Upper lobe of left lung (tissue), 6 donors: ENCODE measurements around the gene SPTB. TPM values are rescaled to one million over a fixed set of nuclear protein-coding genes. Genes with fewer than 3 reads are reported as not detected.

ENCODE experiments used
- ATAC-seq, 2 donors: fragments of 200-7000 bp; cut with Tn5 transposase; one replicate each; pipeline ENCODE4 v1.9.1; 2022; ENCODE audit warnings: mild to moderate bottlenecking in 2 of 2, moderate library complexity in 2 of 2; ENCODE audit not compliant: low FRiP score in 2 of 2
- DNase-seq, 2 donors: peaks; one replicate each; pipeline ENCODE4 v3.0.0-alpha.2; 2019 to 2020
- H3K27ac ChIP-seq, 4 donors: fragments of 200-600 bp; sonication (generic); one replicate each; pipeline ENCODE4 v1.5.1; 2016 to 2019
- H3K27me3 ChIP-seq, 4 donors: fragments of 200-600 bp; sonication (generic); one replicate each; pipeline ENCODE4 v1.5.1; 2017 to 2019
- H3K36me3 ChIP-seq, 4 donors: fragments of 200-600 bp; sonication (generic); one replicate each; pipeline ENCODE4 v1.5.1; 2016 to 2019
- H3K4me1 ChIP-seq, 4 donors: fragments of 200-600 bp; sonication (generic); one replicate each; pipeline ENCODE4 v1.5.1; 2018 to 2019
- H3K4me3 ChIP-seq, 4 donors: fragments of 200-600 bp; sonication (generic); one replicate each; pipeline ENCODE4 v1.5.1; 2017 to 2019; ENCODE audit warnings: mild to moderate bottlenecking in 2 of 4, moderate library complexity in 1 of 4
- H3K9me3 ChIP-seq, 4 donors: fragments of 200-600 bp; sonication (generic); one replicate each; pipeline ENCODE4 v1.5.1; 2018 to 2019
- CTCF ChIP-seq, 6 experiments: fragments of 450-650 bp in 4 of 6; fragments of 200-600 bp in 2 of 6; sonication (generic) in 2 of 6; IDR thresholded peaks; one replicate each; pipeline ENCODE4 v1.5.1; 2016 to 2019; ENCODE audit warnings: antibody characterized with exemption in 6 of 6
- EP300 ChIP-seq, 4 donors: sonication (generic); formaldehyde crosslinking; IDR thresholded peaks; one replicate each; pipeline ENCODE4 v1.5.1; 2017; ENCODE audit warnings: antibody characterized with exemption in 4 of 4, control low read depth in 2 of 4
- POLR2A ChIP-seq, 4 donors: fragments of 450-650 bp; IDR thresholded peaks; one replicate each; pipeline ENCODE4 v1.5.1; 2016 to 2017; ENCODE audit warnings: antibody characterized with exemption in 4 of 4, mild to moderate bottlenecking in 2 of 4
- POLR2AphosphoS5 ChIP-seq, 2 donors: sonication (generic); formaldehyde crosslinking; IDR thresholded peaks; one replicate each; pipeline ENCODE4 v1.5.1; 2017; ENCODE audit warnings: antibody characterized with exemption in 2 of 2
- WGBS, 2 donors: methylation state at CpG; one replicate each; pipeline ENCODE4 v1.1.5; 2017 to 2018; 5-methylcytosine and 5-hydroxymethylcytosine counted together
- total RNA-seq, 6 donors: library from RNA; depleted of rRNA in 4 of 6; stranded (reverse); fragments of >200 nt in 4 of 6; gene quantifications; one replicate each; pipeline versions ENCODE4 v1.1.0 to v1.2.1, GENCODE V29; 2016 to 2021
- donor health status: DM: no; HTN: no; CAD: no; lungs with moderate emphysema.
- donor health status: DM: no; HTN: yes; CAD: no; lungs with severe emphysema.

Gene SPTB
- total RNA-seq, 6 donors from 2014 or later, result 2.1 to 3.3 (median 2.7) TPM

- peak in 1 of 2 donors; percentile 19 for DNase-seq
These were observed 168.7 kb downstream of the SPTB start for GRCh38 chr14:64711039-64711438.

GRCh38 chr14:64709126-64709525, 170.6 kb downstream of the SPTB start:
- Histone ChIP-seq H3K9me3 (peaks cover 0 to 4% (median 2%) of the 10 kb centered on the region in 4 donors), H3K4me1 (peaks cover 27 to 65% (median 37%) of the 10 kb centered on the region in 4 donors), H3K36me3 (no peaks in the 10 kb centered on the region), H3K4me3 (no peak overlapping the region), H3K27me3 (no peaks in the 10 kb centered on the region), H3K27ac (peak overlapping the region; percentile 63 to 91 (median 83))
- 75 to 82% methylated on average over 5 of the region's 5 CpGs for WGBS, 2 donors
- DNase-seq (peak in 1 of 2 donors; percentile 15), ATAC-seq (no peak)
- TF ChIP-seq EP300 (IDR thresholded peaks at IDR 0.05) (no peak), POLR2AphosphoS5 (IDR thresholded peaks at IDR 0.05) (no peak), POLR2A (IDR thresholded peaks at IDR 0.05) (no peak)

More at GRCh38 chr14:64711039-64711438, 168.7 kb downstream of the SPTB start:
- Histone ChIP-seq H3K9me3 (peaks cover 0 to 9% (median 2%) of the 10 kb centered on the region in 4 donors), H3K4me1 (peaks cover 24 to 59% (median 27%) of the 10 kb centered on the region in 4 donors), H3K36me3 (no peaks in the 10 kb centered on the region), H3K27ac (peak overlapping the region in 1 of 4 donors; percentile 2), H3K4me3 (no peak overlapping the region), H3K27me3 (no peaks in the 10 kb centered on the region)
- WGBS, 2 donors, result 61 to 68% methylated on average over 5 of the region's 5 CpGs
- TF ChIP-seq POLR2AphosphoS5 (IDR thresholded peaks at IDR 0.05) (no peak), EP300 (IDR thresholded peaks at IDR 0.05) (no peak), POLR2A (IDR thresholded peaks at IDR 0.05) (no peak), CTCF (IDR thresholded peaks at IDR 0.05) (no peak)
- ATAC-seq, result peak in 1 of 2 donors; percentile 50

GRCh38 chr14:64708148-64709004, 171.3 kb downstream of the SPTB start:
- ATAC-seq (peak; percentile 52 to 63), DNase-seq (peak; percentile 14 to 82)
- Histone ChIP-seq H3K9me3 (peaks cover 0 to 3% (median 0%) of the 10 kb centered on the region in 4 donors), H3K4me1 (peaks cover 34 to 72% (median 44%) of the 10 kb centered on the region in 4 donors), H3K36me3 (no peaks in the 10 kb centered on the region), H3K27me3 (no peaks in the 10 kb centered on the region), H3K4me3 (no peak overlapping the region), H3K27ac (peak overlapping the region; percentile 63 to 91 (median 83))
- WGBS, 2 donors, result 32 to 38% methylated on average over 16 to 18 of the region's 18 CpGs
- TF ChIP-seq POLR2AphosphoS5 (IDR thresholded peaks at IDR 0.05), result no peak
- no peak for TF ChIP-seq EP300 (IDR thresholded peaks at IDR 0.05)
- no peak for TF ChIP-seq CTCF (IDR thresholded peaks at IDR 0.05)
- no peak for TF ChIP-seq POLR2A (IDR thresholded peaks at IDR 0.05)

GRCh38 chr14:64707661-64708060, 172.0 kb downstream of the SPTB start:
- TF ChIP-seq POLR2A (IDR thresholded peaks at IDR 0.05) (no peak), POLR2AphosphoS5 (IDR thresholded peaks at IDR 0.05) (no peak), CTCF (IDR thresholded peaks at IDR 0.05) (no peak), EP300 (IDR thresholded peaks at IDR 0.05) (no peak)
- peak in 1 of 2 donors; percentile 25 for DNase-seq
- no peaks in the 10 kb centered on the region for H3K9me3 ChIP-seq
- no peak overlapping the region for H3K4me3 ChIP-seq
- ATAC-seq, result no peak
- H3K4me1 ChIP-seq, result peaks cover 35 to 79% (median 51%) of the 10 kb centered on the region in 4 donors
- no peaks in the 10 kb centered on the region for H3K36me3 ChIP-seq
- WGBS, 2 donors, result 63 to 75% methylated on average over 7 of the region's 7 CpGs
- no peaks in the 10 kb centered on the region for H3K27me3 ChIP-seq
- H3K27ac ChIP-seq, result peak overlapping the region in 3 of 4 donors; percentile 63 to 91 (median 85)

GRCh38 chr14:64706593-64707193, 173.0 kb downstream of the SPTB start:
- Histone ChIP-seq H3K4me3 (peak overlapping the region in 2 of 4 donors; percentile 7 to 85), H3K36me3 (no peaks in the 10 kb centered on the region), H3K27me3 (no peaks in the 10 kb centered on the region), H3K9me3 (no peaks in the 10 kb centered on the region), H3K27ac (peak overlapping the region; percentile 77 to 91 (median 84)), H3K4me1 (peaks cover 35 to 82% (median 55%) of the 10 kb centered on the region in 4 donors)
- ATAC-seq (no peak), DNase-seq (peak in 1 of 2 donors; percentile 49)
- TF ChIP-seq CTCF (IDR thresholded peaks at IDR 0.05) (no peak), EP300 (IDR thresholded peaks at IDR 0.05) (no peak), POLR2A (IDR thresholded peaks at IDR 0.05) (no peak), POLR2AphosphoS5 (IDR thresholded peaks at IDR 0.05) (no peak)
- WGBS, 2 donors, result 66 to 72% methylated on average over 14 of the region's 14 CpGs
